ENCODE measurements around the gene HOXA3. TPM values are rescaled to one million over a fixed set of nuclear protein-coding genes. Genes with fewer than 3 reads are reported as not detected.
A peak's percentile ranks its signal among the peaks of the same experiment; 100 is the strongest.

HOXA3 gene
- total and polyA plus RNA-seq, 10 of the 15 experiments (the other 5 are each of a cell fraction or from before 2014, with no cell fraction given), result 0.05 TPM; not detected in 9

- Histone ChIP-seq H4K20me1 (ENCODE audit: control insufficient read depth, insufficient read depth) (no peaks in the 10 kb centered on the region), H3K4me2 (ENCODE audit: control insufficient read depth, insufficient read depth) (peak overlapping the region; percentile 90), H3K4me1 (ENCODE audit: control insufficient read depth, insufficient read depth, low read length) (no peaks in the 10 kb centered on the region), H2AFZ (ENCODE audit: control insufficient read depth, low read depth, low read length) (no peak overlapping the region; the same call in 1 of the 2 replicates), H3K79me2 (ENCODE audit: control insufficient read depth, insufficient read depth, low read length) (no peaks in the 10 kb centered on the region), H3K27ac (ENCODE audit: control insufficient read depth, insufficient read depth) (no peak overlapping the region), H3K4me3 (0 out of 2 replicates have a peak overlapping the region, but pooled peaks have one; percentile 72), H3K27me3 (replicated peaks in 1 of 2; ENCODE audit: control insufficient read depth in 2 of 2, insufficient read depth in 2 of 2, low read length in 1 of 2) (peaks cover 20 to 35% of the 10 kb centered on the region in 2 experiments), H3K36me3 (ENCODE audit: control insufficient read depth in 2 of 2, insufficient read depth in 2 of 2, low read length in 1 of 2) (no peaks in the 10 kb centered on the region), H3K9ac (ENCODE audit: control insufficient read depth, insufficient read depth, low read length) (no peak overlapping the region), H3K9me3 (replicated peaks; ENCODE audit: control insufficient read depth, insufficient read depth, low read length) (no peaks in the 10 kb centered on the region; the same call in 2 of the 3 replicates)
- ChIA-PET POLR2A (no interaction called here), SMC1A (ENCODE audit: uncharacterized antibody, unreplicated experiment) (interaction anchor here (1.0 to 1.6 kb wide), 7 partner anchors 9 to 1267 kb away, joined by 3 to 10 read pairs (median 4); no protein-coding TSS in a partner anchor), RAD21 (ENCODE audit: unreplicated experiment) (interaction anchor here (1.0 to 1.4 kb wide), 2 partner anchors 305 to 477 kb away, joined by 4 read pairs; no protein-coding TSS in a partner anchor), CTCF (interaction anchor here (0.6 to 3.1 kb wide), 11 partner anchors 9 to 813 kb away, joined by 3 to 21 read pairs (median 5); no protein-coding TSS in a partner anchor)
- FAIRE-seq (no peak), ATAC-seq (no peak), DNase-seq (ENCODE audit: low read depth, low spot score) (no peak)
- no peak for TF ChIP-seq ETV6 (conservative IDR thresholded peaks at IDR 0.05 in 1 of 2, IDR thresholded peaks at IDR 0.05 in 1 of 2; ENCODE audit: borderline replicate concordance in 1 of 2, low read depth in 1 of 2)
- no peak for TF ChIP-seq RB1 (IDR thresholded peaks at IDR 0.05; ENCODE audit: borderline replicate concordance)
- TF ChIP-seq WRNIP1 (IDR thresholded peaks at IDR 0.05; ENCODE audit: borderline replicate concordance, low read depth, low read length), result no peak
- TF ChIP-seq ZBTB33 (IDR thresholded peaks at IDR 0.05), result no peak
- TF ChIP-seq ATF3 (IDR thresholded peaks at IDR 0.05; ENCODE audit: borderline replicate concordance, extremely low read depth, low read depth, low read length), result no peak
- TF ChIP-seq MYB (IDR thresholded peaks at IDR 0.05; ENCODE audit: borderline replicate concordance, low read depth, low read length), result no peak
- no peak for TF ChIP-seq PKNOX1 (IDR thresholded peaks at IDR 0.05)
- no peak for TF ChIP-seq BACH1 (IDR thresholded peaks at IDR 0.05; ENCODE audit: borderline replicate concordance)
- BruUV-seq (replicated peaks), result no TSS peak
- intact Hi-C loops (cut with micrococcal nuclease; ENCODE audit: unreplicated experiment), result loop anchor here (2.0 to 5.0 kb wide), 4 partner anchors 302 to 1267 kb away; no protein-coding TSS in a partner anchor
- 27% methylated on average over 27 of the region's 27 CpGs for WGBS (ENCODE audit: insufficient coverage, insufficient replicate concordance, low lambda C conversion rate, missing lambda C conversion rate)
- in situ Hi-C loops (cut with MboI), result loop anchor here (5.0 to 25.0 kb wide), 3 partner anchors 792 to 1297 kb away; no protein-coding TSS in a partner anchor
These were observed 7.1 kb upstream of the HOXA3 start for GRCh38 chr7:27159266-27160144.

Measured in GM12878 (cell line).